DMS114 treated with DMSO at 0.1 percent for 48 hours (cell line): Measurements from ENCODE around the gene RNU5B-1.

Source experiments
- DNase-seq: peaks from one replicate; lab custom pipeline; 2025; ENCODE audit not compliant: unreplicated experiment; lab: John Stamatoyannopoulos, UW

The RNU5B-1 gene

DNA sequence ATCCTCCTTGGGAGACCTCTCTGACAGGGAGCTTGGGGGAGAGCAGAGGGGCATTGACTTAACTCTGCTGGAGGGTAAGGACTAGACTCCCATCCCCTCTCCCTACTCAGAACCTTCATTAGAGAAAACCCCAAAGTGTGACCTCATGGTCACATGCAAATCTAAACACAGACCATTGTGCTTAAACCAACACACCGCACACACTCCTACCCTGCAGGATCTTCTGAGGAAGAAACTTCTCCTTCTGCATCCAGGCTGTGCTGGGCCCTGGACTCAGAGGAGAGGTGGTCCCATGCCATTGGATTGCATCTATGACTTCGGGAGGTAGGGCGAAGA lies 17.0 kb upstream of the RNU5B-1 start:
- no peak for DNase-seq

DNA sequence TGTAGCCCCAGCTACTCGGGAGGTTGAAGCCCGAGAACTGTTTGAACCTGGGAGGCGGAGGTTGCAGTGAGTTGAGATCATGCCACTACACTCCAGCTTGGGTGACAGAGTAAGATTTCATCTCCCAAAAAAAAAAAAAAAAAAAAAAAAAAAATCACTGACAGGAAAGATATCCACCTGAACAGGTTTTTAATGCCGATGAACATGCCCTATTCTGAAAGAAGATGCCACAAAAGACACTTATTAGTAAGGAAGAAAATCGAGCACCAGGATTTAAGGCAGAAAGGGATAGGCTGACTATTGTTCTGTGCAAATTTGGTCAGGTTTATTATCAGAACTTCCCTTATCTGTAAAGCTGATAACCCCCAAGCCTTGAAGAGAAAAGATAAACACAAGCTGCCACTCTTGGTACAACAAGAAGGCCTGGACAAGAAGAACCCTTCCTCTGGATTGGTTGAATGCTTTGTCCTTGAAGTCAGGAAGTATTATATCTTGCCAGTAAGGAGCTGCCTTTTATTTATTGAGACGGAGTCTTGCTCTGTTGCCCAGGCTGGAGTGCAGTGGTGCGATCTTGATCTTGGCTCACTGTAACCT lies 15.1 kb upstream of the RNU5B-1 start:
- no peak for DNase-seq

DNA sequence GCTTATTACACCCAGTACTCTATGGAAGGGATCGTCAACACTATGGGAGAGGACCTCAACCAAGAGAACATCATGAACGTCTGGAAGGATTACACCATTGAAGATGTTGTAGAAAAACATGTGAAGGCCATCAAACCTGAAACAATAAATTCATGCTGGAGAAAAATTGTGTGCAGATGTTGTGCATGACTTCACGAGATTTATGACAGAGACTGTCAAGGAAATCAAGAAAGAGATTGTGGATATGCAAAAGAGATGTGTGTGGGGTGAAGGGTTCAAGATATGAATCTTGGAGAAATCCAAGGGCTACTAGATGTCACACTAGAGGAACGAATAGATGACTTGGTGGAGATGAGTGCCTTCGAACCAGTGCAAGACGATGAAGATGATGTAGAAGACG lies 14.2 kb upstream of the RNU5B-1 start:
- no peak for DNase-seq

DNA sequence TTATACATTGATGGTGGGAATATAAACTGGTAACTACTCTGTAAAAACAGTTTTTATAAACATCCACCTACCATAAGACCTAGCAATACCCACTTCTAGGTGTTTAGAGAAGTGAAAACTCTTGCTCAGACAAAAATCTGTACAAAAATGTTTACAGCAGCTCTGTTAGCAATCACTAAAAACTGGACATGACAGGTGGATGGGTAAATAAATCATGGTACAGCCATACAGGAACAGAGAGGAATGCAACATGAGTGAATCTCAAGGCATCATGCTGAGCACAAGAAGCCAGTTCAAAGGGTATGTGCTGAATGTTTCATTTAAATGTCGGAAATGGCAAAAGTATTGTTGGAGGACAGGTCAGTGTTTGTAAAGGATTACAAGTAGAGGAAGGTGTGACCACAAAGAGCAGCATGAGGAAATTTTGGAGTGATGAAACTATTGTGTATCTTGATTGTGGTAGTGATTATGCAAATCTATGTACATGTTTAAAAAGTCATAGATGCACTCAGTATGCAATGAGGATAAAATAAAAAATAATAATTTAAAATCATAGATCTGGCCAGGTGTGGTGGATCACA lies 11.4 kb upstream of the RNU5B-1 start:
- DNase-seq = no peak

DNA sequence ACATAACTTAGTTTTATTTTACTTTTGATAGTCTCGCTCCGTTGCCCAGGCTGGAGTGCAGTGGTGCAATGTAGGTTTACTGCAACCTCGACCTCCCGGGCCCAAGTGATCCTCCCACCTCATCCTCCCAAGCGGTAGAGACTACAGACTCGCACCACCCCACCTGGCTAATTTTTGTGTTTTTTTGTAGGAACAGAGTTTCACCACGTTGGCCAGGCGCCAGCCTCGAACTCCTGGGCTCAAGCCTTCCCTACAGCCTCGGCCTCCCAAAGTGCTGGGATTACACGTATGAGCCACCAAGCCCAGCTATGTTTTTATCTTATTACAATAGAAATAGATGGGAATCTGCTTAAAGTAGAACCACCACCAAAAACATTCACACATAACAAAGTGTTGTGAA lies 5.7 kb upstream of the RNU5B-1 start:
- no peak for DNase-seq

DNA sequence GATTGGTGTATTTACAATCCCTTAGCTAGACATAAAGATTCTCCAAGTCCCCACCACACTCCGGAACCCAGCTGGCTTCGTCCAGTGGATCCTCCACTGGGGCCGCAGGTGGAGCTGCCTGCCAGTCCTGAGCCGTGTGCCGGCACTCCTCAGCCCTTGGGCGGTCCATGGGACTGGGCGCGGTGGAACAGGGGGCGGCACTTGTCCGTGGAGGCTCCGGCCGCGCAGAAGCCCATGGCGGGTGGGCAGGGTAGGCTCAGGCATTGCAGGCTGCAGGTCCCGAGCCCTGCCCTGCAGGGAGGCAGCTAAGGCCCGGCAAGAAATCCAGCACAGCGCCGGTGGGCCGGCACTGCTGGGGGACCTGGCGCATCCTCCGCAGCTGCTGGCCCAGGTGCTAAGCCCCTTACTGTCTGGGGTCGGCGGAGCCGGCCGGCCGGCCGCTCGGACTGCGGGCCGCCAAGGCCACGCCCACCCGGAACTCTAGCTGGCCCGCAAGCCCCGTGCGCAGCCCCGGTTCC lies 3.5 kb upstream of the RNU5B-1 start:
- DNase-seq = no peak

DNA sequence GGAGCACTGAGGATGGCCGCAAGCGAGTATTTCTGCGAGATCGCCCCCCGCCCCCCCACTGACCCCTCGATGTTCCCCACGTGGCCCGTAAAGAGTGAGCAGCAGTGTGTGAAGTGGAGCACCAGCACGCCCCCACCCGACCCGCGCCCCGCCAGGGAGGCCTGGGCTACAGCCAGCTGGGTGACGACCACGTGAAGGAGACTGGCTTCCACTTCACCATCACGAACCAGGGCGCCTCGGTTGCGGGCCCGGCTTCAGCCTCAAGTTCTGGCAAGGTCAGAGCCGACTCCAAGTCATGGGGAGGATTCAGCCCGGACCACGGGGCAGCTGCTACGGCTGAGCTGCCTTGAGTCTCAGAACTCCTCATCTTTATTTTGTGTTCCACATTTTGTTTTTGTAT lies 2.4 kb upstream of the RNU5B-1 start:
- no peak for DNase-seq

DNA sequence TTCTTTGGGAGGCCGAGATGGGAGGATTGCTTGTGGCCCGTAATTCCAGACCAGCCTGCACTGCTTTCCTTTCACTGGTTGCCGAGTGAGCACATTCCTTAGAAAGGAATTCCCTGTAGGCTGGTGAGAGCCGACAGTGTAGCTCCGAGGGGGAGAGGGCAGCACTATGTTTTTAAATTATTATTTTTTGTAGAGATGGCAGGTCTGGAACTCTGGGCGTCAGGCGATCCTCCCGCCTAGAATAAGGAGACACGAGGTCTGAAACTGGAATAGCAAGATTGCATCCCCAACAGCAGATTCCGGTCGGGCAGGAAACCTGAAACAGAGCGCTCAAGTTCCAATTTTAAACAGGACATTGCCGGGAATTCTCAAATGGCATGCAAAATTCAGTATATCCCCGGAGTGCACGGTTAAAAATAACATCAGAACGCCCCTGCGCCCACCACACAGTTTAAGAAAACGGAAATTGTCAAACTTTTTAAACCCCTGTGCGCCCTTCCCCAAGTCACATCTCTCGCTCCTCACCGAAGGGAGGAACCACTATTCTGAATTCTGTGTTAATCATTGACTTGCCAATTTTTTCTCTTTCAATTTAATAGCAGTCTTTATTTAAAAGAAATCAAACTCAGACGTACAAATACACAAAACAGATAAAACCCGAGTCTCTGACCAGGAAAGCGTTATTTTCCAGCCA lies 643 bp upstream of the RNU5B-1 start:
- peak; percentile 83 for DNase-seq

DNA sequence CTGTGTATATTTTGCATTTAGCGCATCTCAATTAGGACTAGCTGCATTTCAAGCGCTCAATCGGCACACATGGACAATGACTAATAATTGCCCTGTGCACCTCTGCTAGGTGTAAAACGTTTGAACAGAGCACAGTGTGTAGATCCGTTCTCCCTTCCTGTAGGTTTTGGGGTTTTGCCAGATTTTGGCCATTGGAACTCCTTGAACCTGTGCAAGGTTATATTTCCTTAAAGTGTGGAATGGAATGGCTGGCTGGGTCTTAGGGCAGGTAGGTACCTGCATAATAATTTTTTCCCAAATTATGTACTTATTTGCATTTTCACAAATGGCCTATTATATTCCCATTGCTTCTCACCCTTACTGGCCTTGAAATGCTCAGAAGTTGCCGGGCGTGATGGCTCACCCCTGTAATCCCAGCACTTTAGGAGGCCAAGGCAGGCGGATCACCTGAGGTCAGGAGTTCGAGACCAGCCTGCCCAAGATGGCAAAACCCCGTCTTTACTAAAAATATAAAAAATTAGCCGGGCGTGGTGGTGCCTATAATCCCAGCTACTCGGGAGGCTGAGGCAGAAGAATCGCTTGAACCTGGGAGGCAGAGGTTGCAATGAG lies 777 bp downstream of the RNU5B-1 start:
- no peak for DNase-seq

DNA sequence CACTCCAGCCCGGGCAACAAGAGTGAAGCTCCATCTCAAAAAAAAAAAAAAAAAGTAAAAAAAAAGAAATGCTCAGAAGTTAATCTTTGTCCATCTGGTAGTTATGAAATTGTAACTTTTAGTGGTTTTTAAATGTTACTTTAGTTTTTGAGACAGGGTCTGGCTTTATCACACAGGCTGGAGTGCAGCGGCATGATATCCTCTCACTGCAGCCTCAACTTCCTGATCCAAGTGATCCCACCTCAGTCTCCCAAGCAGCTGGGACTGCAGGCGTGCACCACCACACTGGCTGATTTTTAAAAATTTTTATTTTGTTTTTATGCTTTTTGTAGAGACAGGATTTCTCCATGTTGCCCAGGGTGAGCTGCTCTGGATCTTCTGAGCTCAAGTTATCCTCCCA lies 1.3 kb downstream of the RNU5B-1 start:
- DNase-seq = peak; percentile 39

DNA sequence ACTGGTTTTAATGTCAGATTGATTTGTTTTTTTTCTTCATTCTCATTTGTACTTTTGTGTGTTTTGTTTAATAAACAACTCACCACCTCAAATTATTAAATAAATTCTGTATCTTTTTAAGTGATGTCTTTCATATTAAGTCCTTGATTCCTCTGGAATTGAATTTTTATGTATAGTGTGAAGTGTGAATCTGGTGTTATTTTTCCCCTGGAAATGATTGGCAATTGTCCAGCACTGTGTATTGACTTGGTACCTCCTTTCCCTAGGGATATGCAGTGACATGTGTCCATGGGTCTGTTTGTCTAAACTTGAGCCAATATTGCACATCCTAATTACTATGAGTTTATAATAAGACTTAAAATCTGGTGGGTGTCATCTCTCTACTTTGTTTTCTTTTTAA lies 2.1 kb downstream of the RNU5B-1 start:
- DNase-seq = no peak

DNA sequence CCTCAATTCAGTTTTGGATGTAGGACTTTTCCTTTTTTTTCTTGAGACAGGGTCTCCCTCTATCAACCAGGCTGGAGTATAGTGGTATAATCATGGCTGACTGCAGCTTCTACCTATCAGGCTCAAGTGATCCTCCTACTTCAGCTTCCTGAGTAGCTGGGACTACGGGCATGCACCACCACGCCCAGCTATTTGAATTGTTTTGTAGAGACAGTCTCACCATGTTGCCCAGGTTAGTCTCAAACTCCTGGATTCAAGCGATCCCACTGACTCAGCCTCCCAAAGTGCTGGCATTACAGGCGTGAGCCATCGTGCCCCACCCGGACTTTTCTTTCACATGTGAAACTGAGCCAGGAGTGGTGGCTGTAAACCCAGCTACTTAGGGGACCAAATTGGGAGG lies 3.5 kb downstream of the RNU5B-1 start:
- no peak for DNase-seq

DNA sequence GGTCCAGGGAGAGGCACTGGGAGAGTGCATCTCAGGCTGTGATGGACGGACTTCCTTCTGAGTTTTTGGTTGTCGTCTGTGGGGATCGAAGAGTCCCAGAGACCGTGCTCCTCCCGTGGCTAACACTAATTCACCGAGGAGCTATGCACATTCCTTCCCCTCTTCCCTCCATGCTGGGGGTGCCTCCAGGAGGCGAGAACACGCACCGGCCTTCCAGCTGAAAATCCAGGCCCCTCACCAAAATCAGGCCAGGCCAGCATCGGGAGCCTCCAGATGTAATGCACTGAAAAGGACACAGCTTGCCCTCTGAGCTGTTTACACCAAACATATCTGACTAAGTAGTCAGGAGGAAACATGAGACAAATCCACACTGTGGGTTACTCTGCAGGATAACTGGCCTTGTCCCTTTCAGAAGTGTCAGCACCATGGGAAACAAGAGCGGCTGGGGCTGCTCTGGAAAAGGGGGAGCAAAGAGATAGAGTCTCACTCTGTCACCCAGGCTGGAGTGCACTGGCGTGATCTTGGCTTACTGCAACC lies 5.5 kb downstream of the RNU5B-1 start:
- no peak for DNase-seq

DNA sequence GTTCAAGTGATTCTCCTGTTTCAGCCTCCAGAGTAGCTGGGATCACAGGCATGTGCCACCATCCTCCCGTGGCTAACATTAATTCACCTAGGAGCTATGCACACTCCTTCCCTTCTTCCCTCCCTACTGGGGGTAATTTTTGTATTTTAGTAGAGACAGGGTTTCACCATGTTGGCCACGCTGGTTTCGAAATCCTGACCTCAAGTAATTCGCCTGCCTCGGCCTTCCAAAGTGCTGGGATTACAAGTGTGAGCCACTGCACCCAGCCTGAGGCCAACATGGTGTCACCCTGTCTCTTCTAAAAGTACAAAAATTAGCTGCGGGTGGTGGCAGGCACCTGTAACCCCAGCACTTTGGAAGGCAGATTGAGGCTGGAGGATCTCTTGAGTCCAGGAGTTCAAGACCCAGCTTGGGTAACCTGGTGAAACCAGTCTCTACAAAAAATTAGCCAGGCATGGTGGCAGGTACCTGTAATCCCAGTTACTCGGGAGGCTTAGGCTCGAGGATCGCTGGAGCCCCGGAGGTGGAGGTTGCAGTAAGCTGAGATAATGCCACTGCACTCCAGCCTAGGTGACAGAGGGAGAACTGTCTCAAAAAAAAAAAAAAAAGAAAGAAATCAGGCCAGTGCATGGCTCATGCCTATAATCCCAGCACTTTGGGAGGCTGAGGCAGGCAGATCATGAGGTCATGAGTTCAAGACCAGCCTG lies 6.1 kb downstream of the RNU5B-1 start:
- no peak for DNase-seq

DNA sequence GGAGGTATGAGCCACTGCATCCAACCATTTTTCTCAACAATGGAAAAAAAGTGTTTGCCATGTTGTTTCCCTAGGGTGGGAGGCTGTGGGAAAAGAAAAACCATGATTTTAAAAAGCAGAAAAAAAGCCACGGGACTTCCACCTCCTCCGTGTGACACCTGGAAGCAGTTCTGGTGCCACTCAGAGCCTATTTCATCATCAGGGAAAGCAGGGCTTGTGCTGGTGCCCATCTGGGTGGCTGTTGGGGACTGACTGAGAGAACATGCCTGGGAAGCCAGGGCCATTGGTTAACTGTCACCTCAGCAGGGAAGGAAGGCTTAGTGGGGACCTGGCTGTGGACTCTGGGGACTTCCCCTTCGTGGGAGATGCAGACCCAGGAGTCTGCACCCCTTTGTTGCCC lies 7.3 kb downstream of the RNU5B-1 start:
- no peak for DNase-seq

DNA sequence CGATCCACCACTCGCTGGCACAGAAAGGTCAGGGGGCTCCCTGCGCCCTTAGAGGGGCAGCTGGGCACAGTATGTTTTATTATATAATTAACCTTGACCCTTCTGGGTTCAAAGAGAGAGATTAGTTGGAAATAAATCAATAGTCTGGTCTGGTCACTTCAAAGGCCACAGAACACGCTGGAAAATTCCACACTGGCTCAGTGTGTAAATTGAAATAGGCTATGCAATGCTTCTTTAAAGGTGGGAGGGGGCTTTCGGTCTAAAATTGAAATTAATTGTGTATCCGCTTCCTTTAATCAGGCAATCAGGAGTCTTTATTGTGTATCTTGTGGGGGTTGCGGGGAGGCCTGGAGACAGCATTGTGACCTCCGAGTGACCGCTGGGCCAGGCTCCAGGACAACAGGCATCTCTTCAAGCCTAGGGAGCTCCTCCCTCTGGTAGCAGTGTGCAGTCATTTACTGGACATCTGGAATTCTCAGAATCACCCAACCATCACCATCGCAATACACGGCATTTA lies 8.0 kb downstream of the RNU5B-1 start:
- DNase-seq = no peak

DNA sequence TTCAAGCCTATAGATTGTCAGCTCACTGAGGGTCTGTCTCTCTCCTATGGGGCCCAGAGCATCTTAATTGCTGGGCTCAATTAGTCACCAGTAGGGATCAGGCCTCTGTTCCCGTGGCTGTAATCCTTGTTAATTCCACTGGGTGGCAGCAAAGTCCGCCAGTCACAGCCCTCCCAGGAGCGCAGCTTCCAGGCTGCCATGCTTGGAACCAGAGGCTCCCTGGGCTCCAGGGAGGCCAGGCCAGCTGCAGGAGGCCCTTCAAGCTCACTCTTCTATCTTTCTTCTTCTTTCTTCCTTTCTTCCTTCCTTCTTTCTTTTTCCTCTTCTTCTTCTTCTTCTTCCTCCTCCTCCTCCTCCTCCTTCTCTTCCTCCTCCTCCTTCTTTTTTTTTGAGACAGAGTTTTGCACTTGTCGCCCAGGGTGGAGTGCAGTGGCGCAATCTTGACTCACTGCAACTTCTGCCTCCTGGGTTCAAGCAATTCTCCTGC lies 14.4 kb downstream of the RNU5B-1 start:
- peak; percentile 80 for DNase-seq

DNA sequence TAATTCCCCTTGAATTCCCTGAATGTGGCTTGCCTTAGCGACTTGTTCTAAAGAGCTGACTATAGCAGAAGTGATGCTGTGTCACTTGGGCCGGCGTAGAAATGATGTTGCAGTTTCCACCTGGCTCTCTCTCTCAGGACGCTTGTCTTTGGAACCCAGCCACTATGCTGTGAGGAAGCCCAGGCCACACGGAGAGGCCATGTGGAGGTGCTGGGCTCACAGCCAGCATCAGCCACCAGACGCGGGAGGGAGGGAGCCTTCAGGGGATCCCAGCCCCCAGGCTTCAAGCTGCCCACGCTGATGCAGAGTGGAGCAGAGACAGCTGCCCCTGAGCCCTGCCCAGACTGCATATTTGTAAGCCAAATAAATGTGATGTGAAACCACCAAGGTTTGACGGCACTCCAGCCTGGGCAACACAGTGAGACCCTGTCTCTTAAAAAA lies 18.6 kb downstream of the RNU5B-1 start:
- DNase-seq = no peak

DNA sequence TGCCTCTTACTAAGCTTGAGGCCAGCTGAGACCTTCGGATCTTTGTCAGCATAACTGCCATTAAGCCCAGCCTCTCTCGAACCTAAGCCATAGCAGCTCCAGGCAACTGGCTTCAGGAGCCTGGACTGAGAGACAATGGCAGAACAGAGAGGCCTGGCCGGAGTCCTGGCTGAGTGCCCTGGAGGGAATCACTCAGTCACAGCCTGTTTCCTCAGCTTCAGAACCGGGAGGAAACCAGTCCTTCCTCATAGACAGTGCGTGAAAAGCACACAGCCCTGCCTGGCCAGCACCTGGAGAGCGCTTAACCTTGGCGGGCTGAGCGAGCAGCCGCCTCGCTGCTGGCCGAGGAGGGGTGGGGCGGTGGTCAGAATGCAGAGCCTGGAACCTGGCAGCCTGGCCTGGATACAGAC lies 21.6 kb downstream of the RNU5B-1 start:
- no peak for DNase-seq

DNA sequence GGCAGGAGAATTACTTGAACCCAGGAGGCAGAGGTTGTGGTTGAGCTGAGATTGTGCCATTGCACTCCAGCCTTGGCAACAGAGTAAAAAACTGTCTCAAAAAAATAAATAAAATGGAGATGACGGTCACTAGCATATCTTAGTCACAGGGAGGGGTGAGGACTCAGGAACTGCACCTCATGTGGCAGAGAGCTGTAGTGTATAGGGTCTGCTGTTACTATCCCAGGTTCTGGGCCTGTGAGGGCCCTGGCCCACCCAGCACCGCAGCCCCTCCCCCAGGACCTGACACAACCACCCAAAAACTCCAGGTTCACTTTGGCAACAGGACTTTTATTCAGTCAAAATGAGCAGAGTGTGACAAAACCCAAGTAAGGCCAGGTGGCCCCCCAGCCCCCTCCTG lies 22.3 kb downstream of the RNU5B-1 start:
- DNase-seq = no peak
